ENCODE measurements around the gene MRPS15.

- TF ChIP-seq POLR2A (IDR thresholded peaks at IDR 0.05; ENCODE audit: low read depth, low read length) (no peak), POLR2AphosphoS5 (IDR thresholded peaks at IDR 0.05; ENCODE audit: low read depth, low read length) (no peak)
Measured at GRCh38 chr1:36493524-36493923, 29.3 kb upstream of the MRPS15 start.
